SU-DHL-6 (cell line): ENCODE data around the gene IFITM1.

Source experiments
- CTCF ChIP-seq: fragments of 200-600 bp; sonication (generic); IDR thresholded peaks from one replicate; pipeline ENCODE4 v1.5.1; 2017; ENCODE audit warnings: antibody characterized with exemption, mild to moderate bottlenecking, low read length, moderate library complexity; ENCODE audit not compliant: insufficient read depth, poor library complexity, severe bottlenecking
- EZH2phosphoT487 ChIP-seq: fragments of 200-600 bp; sonication (generic), shearing (Covaris generic); conservative IDR thresholded peaks from 2 replicates; pipeline ENCODE4 v1.6.1; 2018; ENCODE audit warnings: mild to moderate bottlenecking, antibody characterized with exemption, low read length, moderate library complexity, mixed read lengths

GRCh38 chr11:298406-299065 is 15.3 kb upstream of the IFITM1 start:
- TF ChIP-seq CTCF: no peak
- TF ChIP-seq EZH2phosphoT487: no peak
